ENCODE data around the gene LZTR1. TPM values are rescaled to one million over a fixed set of nuclear protein-coding genes. Genes with fewer than 3 reads are reported as not detected.

Gene LZTR1
- total RNA-seq, 4 donors from 2014 or later = 41.1 to 60.8 (median 43.4) TPM

GRCh38 chr22:20996031-20996410 is 13.9 kb downstream of the LZTR1 start:
- TF ChIP-seq CTCF (IDR thresholded peaks at IDR 0.05; ENCODE audit: low read depth) = no peak

- TF ChIP-seq CTCF (IDR thresholded peaks at IDR 0.05; ENCODE audit: low read depth) = no peak
Observed at GRCh38 chr22:20996598-20997535, 14.8 kb downstream of the LZTR1 start.

- no peak for TF ChIP-seq CTCF (IDR thresholded peaks at IDR 0.05; ENCODE audit: low read depth)
Observed at GRCh38 chr22:20997536-20998257, 15.6 kb downstream of the LZTR1 start.

- TF ChIP-seq CTCF (IDR thresholded peaks at IDR 0.05; ENCODE audit: low read depth) = no peak
Observed at GRCh38 chr22:20998411-20999336, 16.6 kb downstream of the LZTR1 start.

- TF ChIP-seq CTCF (IDR thresholded peaks at IDR 0.05; ENCODE audit: low read depth) = no peak
Observed at GRCh38 chr22:20999350-21000206, 17.5 kb downstream of the LZTR1 start.

- TF ChIP-seq CTCF (IDR thresholded peaks at IDR 0.05; ENCODE audit: low read depth) = no peak
Observed at GRCh38 chr22:21000207-21000986, 18.3 kb downstream of the LZTR1 start.

Measured in subcutaneous adipose tissue (tissue), 4 donors.